Measurements from ENCODE around the gene PRDM1.
"Not testable (repeated sequence)": the region's sequence is repeated elsewhere in the genome, so short reads cannot be mapped to it uniquely, and the experiment has no call there.

PRDM1 gene

DNA sequence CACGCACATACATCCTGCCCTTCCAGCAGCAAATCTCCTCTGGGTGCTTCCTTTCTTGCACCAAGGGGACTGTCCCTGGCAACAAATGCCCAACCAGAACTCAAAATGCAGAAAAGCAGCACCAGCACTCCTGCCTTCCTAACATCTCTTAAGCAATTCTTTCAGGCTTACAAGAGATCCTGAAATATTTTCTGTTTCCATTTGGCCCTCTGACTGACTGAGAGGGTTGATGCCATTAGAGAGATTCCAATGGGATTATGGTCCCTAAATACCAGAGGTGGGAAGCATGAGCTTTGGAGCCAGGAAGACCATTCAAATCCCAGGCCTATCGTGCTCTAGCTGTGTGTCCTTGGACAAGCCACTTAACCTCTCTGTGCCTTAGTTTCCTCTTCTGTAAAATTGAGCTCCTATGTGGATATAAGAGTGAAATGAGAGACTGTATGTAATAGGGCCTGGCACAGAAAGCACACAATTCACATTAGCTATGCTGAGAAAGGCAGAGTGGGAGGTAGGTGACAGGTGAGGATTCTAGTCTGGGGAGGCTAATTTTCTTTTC is 56.8 kb downstream of the PRDM1 start:
- no peak for DNase-seq

GRCh38 chr6:106143665-106144064 is 57.5 kb downstream of the PRDM1 start:
- no peak for DNase-seq

DNA sequence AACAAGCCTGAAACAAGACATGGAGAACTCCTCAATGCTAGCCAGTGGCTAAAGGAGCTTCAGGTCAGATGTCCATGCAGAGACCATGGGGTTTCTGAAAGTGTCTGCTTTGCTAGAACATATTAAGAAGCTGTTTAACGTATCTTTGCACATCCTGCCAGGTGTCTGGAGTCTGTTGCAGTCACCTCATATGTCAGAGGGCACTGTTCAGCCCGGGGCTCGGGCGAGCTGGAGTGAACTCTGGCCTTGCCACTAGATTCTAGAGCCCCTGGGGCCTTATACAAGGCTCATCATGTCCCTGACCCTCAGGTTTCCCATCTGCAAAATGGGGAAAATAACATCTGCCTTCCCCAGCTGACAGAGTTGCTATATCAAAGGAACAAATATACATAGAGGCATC is 59.0 kb downstream of the PRDM1 start:
- no peak for DNase-seq

DNA sequence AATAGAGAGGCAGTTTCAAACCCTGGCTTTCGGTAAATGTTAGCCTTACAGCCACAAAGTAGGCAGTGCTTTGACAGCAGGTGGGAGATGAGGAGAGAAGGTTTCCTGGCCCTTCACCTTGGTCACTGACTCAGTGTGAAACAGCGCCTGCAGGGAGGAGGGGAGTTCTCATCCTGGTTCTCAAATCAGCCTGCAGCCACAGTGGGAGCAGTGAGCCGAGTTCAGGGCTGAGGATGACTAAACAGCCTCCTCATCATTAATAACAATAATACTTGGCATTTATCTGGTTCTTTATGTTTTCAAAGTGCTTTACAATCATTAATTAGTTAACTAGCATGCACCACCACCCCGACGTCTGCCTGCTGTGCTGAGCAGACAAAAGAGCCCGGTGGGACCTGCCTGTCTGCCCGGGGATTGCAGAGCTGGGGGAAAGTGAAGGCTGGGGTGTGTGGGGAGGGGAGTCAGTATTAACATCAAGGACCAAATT is 59.6 kb downstream of the PRDM1 start:
- no peak for DNase-seq

DNA sequence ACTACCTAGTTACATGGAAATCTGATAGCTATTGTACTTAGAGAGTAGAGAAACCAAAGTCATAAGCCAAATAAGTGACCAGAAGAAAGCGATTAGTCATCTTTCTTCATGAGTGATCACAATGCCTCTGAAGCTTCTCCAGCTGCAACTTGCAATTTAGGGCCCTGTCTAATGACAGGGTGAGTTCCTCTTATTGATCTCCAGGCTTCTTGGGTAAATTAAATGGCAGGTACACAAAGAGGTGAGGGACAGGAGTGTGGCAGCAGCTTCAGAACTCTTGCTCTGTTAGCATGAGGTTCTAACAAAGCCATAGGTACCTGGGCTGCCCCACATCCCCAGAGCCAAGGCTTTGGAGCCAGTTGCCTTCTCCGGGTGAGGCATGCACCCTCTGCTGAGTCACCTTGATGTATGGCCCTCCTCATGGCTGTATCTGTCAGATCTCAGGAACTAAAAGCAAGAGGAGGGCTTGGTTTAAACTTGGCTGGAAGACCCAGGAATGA is 60.8 kb downstream of the PRDM1 start:
- DNase-seq, result no peak

DNA sequence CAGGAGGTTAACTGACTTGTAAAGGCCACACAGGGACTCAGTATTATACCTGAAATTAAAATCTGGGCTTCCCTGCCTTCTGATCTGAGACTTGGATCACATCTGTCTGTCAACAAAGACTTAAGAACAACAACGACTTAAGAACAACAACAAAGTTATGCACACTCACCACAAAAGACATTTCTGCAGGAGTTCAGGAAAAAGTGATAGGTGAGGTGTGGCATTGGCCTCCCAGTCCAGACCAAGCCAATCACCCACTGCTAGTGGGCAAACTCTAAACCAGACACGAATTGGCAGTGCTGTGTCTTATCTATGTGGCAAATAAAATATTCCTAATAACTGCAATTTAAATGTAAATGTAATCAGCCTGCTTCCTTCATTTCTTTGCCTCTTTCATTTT is 61.3 kb downstream of the PRDM1 start:
- DNase-seq, result no peak

GRCh38 chr6:106149472-106150069 is 63.4 kb downstream of the PRDM1 start:
- DNase-seq, result no peak

- DNase-seq, result not testable (repeated sequence)
These were observed 66.3 kb downstream of the PRDM1 start for GRCh38 chr6:106152476-106152875.

- DNase-seq, result no peak
These were observed 66.8 kb downstream of the PRDM1 start for GRCh38 chr6:106152952-106153351.

DNA sequence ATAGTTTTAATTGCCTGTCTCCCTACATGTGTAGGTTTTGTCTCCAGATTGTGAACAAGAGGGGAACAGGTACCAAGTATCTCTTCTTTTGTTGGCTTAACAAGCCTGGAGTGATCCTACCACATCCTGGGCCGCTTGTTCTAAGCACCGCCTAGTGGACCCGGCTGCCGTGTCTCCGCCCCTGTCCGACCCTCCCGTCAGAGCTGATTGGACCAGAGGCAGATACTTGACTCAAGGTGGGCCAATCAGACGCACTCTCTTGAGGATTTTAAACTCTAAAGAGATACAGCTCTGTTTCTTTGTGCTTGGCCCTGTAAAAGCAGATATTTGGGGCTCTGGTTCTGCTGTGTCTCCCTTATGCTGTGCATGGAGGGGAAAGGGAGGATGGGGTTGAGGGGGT is 68.2 kb downstream of the PRDM1 start:
- no peak for DNase-seq

DNA sequence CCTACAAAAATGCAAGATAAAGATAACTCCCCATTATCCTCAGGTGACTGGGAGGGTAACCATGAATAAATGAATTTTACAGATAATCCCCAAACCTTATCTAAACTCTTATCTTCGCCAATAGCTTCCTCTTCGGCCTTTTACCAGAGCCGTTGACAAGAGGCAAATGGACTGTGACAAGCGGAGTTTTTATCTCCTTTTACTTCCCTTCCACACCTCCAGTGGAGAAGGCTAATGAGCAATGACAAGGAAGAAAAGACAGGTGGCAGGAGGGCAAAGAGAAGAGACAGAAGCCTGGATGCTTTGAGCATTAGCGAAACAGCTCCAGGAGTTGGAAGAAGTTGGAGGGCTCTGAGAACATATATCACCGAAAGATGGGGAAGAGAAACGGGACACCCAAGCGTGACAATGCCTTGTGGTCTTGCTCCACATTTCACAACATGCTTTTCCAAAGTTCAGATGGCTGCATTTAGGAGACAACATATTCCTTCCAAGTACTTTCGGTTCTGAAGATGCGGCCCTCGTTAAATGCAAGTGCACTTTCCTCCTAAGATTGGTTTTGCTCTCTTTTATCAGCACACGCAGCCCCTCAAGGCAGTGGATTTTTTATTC is 69.2 kb downstream of the PRDM1 start:
- no peak for DNase-seq

DNA sequence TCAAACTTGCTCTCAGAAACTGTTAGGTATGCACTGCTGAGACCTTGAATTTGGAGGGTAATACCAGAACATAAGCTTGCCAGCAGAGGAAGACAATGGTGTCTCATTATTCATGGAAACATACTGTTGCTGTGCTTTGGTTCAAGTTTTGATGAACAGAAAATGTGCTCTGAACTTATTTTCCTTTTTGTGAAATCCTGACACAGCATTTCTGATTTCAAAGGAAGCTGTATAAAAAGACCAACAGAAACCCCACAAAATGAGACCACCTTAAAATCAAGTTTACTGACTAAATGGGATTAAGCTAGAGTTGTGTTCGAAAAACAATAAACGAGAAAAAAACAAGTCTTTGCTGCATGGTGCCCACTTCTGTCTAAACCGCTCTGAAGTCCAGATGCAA is 70.3 kb downstream of the PRDM1 start:
- DNase-seq, result no peak

GRCh38 chr6:106156863-106157262 is 70.7 kb downstream of the PRDM1 start:
- no peak for DNase-seq

DNA sequence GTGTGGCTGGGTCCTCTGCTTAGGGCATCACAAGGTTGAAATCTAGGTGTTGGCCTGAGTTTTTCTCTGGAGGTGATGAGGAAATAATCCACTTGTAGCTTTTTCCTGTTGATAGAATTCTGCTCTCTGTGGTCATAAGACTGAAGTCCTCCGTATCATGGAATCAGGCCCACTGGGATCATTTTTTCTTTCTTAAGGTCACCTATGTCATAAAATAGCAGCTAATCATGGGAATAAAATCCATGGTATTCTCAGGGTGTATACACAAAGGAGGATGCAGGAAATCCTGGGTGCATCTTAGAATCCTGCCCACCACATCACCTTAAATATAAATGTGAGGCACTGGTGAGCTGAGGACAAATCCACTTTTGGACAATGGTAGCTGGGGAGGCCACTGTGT is 72.7 kb downstream of the PRDM1 start:
- no peak for DNase-seq

All from NCI-H1436 treated with DMSO at 0.1 percent for 48 hours (cell line).